ENCODE results near the gene TACC2.

TACC2 gene

DNA sequence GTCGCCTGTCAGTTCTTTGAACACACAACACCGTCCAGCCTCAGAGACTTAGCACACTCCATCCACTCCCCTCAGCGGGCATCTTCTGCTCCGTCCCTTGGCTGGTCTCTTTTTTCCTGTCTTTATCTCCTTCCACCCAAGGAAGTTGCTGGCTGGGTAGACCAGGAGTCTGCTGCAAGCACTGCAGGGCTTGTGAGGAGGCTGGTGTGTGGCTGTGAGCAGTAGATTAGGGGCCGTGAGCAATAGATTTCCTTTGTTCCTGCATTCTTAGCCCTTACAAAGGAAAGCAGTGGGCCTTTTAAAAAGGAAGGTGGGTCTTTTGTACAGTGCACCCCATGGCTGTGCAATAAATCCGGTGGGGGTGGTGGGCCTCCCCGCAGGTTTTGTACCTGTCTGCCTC, 181.8 kb downstream of the TACC2 start:
- no peak overlapping the region for H3K9ac ChIP-seq (ENCODE audit: low read length)
- no peak overlapping the region for H3K4me3 ChIP-seq (ENCODE audit: low read depth, low read length, poor library complexity, severe bottlenecking)
- no peaks in the 10 kb centered on the region for H3K79me2 ChIP-seq (ENCODE audit: insufficient read depth, low read length)
- H3F3A ChIP-seq (ENCODE audit: insufficient read depth, low read length) = no peaks in the 10 kb centered on the region
- H3K9me3 ChIP-seq (ENCODE audit: low read length) = no peaks in the 10 kb centered on the region
- H3K36me3 ChIP-seq (ENCODE audit: insufficient read depth, low read length) = no peaks in the 10 kb centered on the region
- no peak overlapping the region for H3K4me2 ChIP-seq (ENCODE audit: low read length)
- no peaks in the 10 kb centered on the region for H4K20me1 ChIP-seq (ENCODE audit: insufficient read depth, low read length)
- H3K27me3 ChIP-seq (ENCODE audit: insufficient read depth, low read length) = no peaks in the 10 kb centered on the region
- no peaks in the 10 kb centered on the region for H3K9me2 ChIP-seq (ENCODE audit: low read depth, low read length)
- TF ChIP-seq EZH2 (IDR thresholded peaks at IDR 0.05; ENCODE audit: borderline replicate concordance, low read length) = no peak
- H3K4me1 ChIP-seq (ENCODE audit: insufficient read depth, low read length, severe bottlenecking) = no peaks in the 10 kb centered on the region
- H2AFZ ChIP-seq (ENCODE audit: low read length) = no peak overlapping the region
- no peak overlapping the region for H3K27ac ChIP-seq (ENCODE audit: low read depth, low read length, poor library complexity, severe bottlenecking)

GRCh38 chr10:122171302-122172075, 182.5 kb downstream of the TACC2 start:
- Histone ChIP-seq H3K79me2 (ENCODE audit: insufficient read depth, low read length) (no peaks in the 10 kb centered on the region), H3K4me1 (ENCODE audit: insufficient read depth, low read length, severe bottlenecking) (no peaks in the 10 kb centered on the region), H3K27ac (ENCODE audit: low read depth, low read length, poor library complexity, severe bottlenecking) (no peak overlapping the region), H3F3A (ENCODE audit: insufficient read depth, low read length) (no peaks in the 10 kb centered on the region), H3K4me3 (ENCODE audit: low read depth, low read length, poor library complexity, severe bottlenecking) (no peak overlapping the region), H3K9me2 (ENCODE audit: low read depth, low read length) (no peaks in the 10 kb centered on the region), H4K20me1 (ENCODE audit: insufficient read depth, low read length) (no peaks in the 10 kb centered on the region), H3K36me3 (ENCODE audit: insufficient read depth, low read length) (no peaks in the 10 kb centered on the region), H2AFZ (ENCODE audit: low read length) (no peak overlapping the region), H3K4me2 (ENCODE audit: low read length) (no peak overlapping the region), H3K9me3 (ENCODE audit: low read length) (no peaks in the 10 kb centered on the region), H3K27me3 (ENCODE audit: insufficient read depth, low read length) (no peaks in the 10 kb centered on the region), H3K9ac (ENCODE audit: low read length) (no peak overlapping the region)
- TF ChIP-seq CTCF (IDR thresholded peaks at IDR 0.05; ENCODE audit: low read length) (no peak), EZH2 (IDR thresholded peaks at IDR 0.05; ENCODE audit: borderline replicate concordance, low read length) (no peak)

DNA sequence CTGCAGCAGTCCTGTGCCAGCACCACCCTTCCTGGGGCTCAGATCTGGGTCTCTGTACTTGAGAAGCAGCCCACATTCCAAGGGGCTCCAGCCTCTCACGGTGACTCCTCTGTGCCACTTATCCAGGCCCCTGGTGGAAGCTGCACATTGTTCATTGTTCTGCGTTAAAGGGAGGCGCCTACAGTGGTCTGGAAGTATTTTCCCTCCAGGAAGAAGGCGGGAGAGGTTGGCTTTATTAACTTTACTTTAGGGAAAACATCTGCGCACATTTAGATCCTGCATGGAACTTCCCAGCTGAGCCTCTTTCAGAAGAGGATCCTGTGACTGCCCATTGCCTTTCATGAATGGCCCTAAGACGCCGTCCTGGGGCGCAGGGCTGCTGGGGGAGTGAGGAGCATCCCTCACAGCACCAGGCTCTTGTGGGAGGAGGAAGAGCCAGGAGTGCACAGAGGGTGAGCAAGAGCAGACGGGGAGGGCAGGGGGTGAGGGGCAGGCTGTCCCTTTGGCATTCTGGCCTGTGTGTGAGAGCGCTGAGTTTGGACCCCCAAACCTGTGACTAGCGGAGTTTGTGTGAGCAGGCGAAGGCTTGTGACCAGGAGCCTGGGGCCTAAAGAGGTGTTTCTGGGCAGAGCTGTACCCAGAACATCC, 183.5 kb downstream of the TACC2 start:
- Histone ChIP-seq H3K9me2 (ENCODE audit: low read depth, low read length) (no peaks in the 10 kb centered on the region), H3K27me3 (ENCODE audit: insufficient read depth, low read length) (no peaks in the 10 kb centered on the region), H3K27ac (ENCODE audit: low read depth, low read length, poor library complexity, severe bottlenecking) (no peak overlapping the region), H3K9me3 (ENCODE audit: low read length) (no peaks in the 10 kb centered on the region), H4K20me1 (ENCODE audit: insufficient read depth, low read length) (no peaks in the 10 kb centered on the region), H3K4me2 (ENCODE audit: low read length) (no peak overlapping the region), H3F3A (ENCODE audit: insufficient read depth, low read length) (no peaks in the 10 kb centered on the region), H3K36me3 (ENCODE audit: insufficient read depth, low read length) (no peaks in the 10 kb centered on the region), H3K9ac (ENCODE audit: low read length) (no peak overlapping the region), H3K4me3 (ENCODE audit: low read depth, low read length, poor library complexity, severe bottlenecking) (no peak overlapping the region), H3K4me1 (ENCODE audit: insufficient read depth, low read length, severe bottlenecking) (no peaks in the 10 kb centered on the region), H3K79me2 (ENCODE audit: insufficient read depth, low read length) (no peaks in the 10 kb centered on the region), H2AFZ (ENCODE audit: low read length) (no peak overlapping the region)
- TF ChIP-seq EZH2 (IDR thresholded peaks at IDR 0.05; ENCODE audit: borderline replicate concordance, low read length) (no peak), CTCF (IDR thresholded peaks at IDR 0.05; ENCODE audit: low read length) (no peak)
